HG02938 (cell line): ENCODE results near the gene NDUFAF7.
"Not testable (repeated sequence)": the region's sequence is repeated elsewhere in the genome, so short reads cannot be mapped to it uniquely, and the experiment has no call there.

Source experiments
- ATAC-seq: cut with Tn5 transposase; IDR thresholded peaks from one replicate; pipeline ENCODE4 v1.9.1; 2021; ENCODE audit warnings: mild to moderate bottlenecking, moderate library complexity; ENCODE audit not compliant: unreplicated experiment

NDUFAF7 gene

GRCh38 chr2:37211939-37212338 is 19.5 kb upstream of the NDUFAF7 start:
- no peak for ATAC-seq

GRCh38 chr2:37215250-37215649 is 16.2 kb upstream of the NDUFAF7 start:
- no peak for ATAC-seq

GRCh38 chr2:37219046-37219445 is 12.4 kb upstream of the NDUFAF7 start:
- no peak for ATAC-seq

- ATAC-seq: no peak
Observed at GRCh38 chr2:37223131-37223530, 8.3 kb upstream of the NDUFAF7 start.

- no peak for ATAC-seq
Observed at GRCh38 chr2:37224063-37224462, 7.4 kb upstream of the NDUFAF7 start.

- not testable (repeated sequence) for ATAC-seq
Observed at GRCh38 chr2:37225129-37225528, 6.3 kb upstream of the NDUFAF7 start.

GRCh38 chr2:37226863-37227262 is 4.6 kb upstream of the NDUFAF7 start:
- no peak for ATAC-seq

GRCh38 chr2:37228788-37229187 is 2.7 kb upstream of the NDUFAF7 start:
- no peak for ATAC-seq

GRCh38 chr2:37230581-37230980 is 877 bp upstream of the NDUFAF7 start:
- ATAC-seq: no peak

GRCh38 chr2:37232131-37232933 is 874 bp downstream of the NDUFAF7 start:
- peak; percentile 19 for ATAC-seq

GRCh38 chr2:37243435-37243834 is 12.0 kb downstream of the NDUFAF7 start:
- ATAC-seq: no peak

GRCh38 chr2:37244017-37244416 is 12.6 kb downstream of the NDUFAF7 start:
- no peak for ATAC-seq

- no peak for ATAC-seq
Observed at GRCh38 chr2:37244755-37245154, 13.3 kb downstream of the NDUFAF7 start.

- no peak for ATAC-seq
Observed at GRCh38 chr2:37246205-37246604, 14.7 kb downstream of the NDUFAF7 start.

GRCh38 chr2:37250869-37251740 is 19.6 kb downstream of the NDUFAF7 start:
- ATAC-seq: no peak

- no peak for ATAC-seq
Observed at GRCh38 chr2:37262522-37262921, 31.1 kb downstream of the NDUFAF7 start.

GRCh38 chr2:37263839-37264238 is 32.4 kb downstream of the NDUFAF7 start:
- no peak for ATAC-seq

- no peak for ATAC-seq
Observed at GRCh38 chr2:37267685-37268084, 36.2 kb downstream of the NDUFAF7 start.

GRCh38 chr2:37268111-37268510 is 36.7 kb downstream of the NDUFAF7 start:
- ATAC-seq: no peak

GRCh38 chr2:37271376-37272067 is 40.1 kb downstream of the NDUFAF7 start:
- ATAC-seq: no peak

GRCh38 chr2:37274359-37274965 is 43.0 kb downstream of the NDUFAF7 start:
- no peak for ATAC-seq
